ENCODE data around the gene NR3C2.

GRCh38 chr4:148335133-148335532 is 107.1 kb downstream of the NR3C2 start:
- no peak for TF ChIP-seq CTCF (IDR thresholded peaks at IDR 0.05)
- TF ChIP-seq POLR2AphosphoS5 (IDR thresholded peaks at IDR 0.05; ENCODE audit: low read depth, low read length), result no peak

Data from Panc1 (cell line).